ENCODE measurements around the gene MIOX. TPM values are rescaled to one million over a fixed set of nuclear protein-coding genes. Genes with fewer than 3 reads are reported as not detected.

The MIOX gene
- total and polyA plus RNA-seq, 10 of the 15 experiments (the other 5 are each of a cell fraction or from before 2014, with no cell fraction given): 0.10 to 0.31 TPM; not detected in 8

- no peak overlapping the region for H3K27ac ChIP-seq (ENCODE audit: control insufficient read depth, insufficient read depth)
- SMC1A ChIA-PET (ENCODE audit: uncharacterized antibody, unreplicated experiment): interaction anchor here (1.7 kb wide), 1 partner anchor 119 kb away, joined by 4 read pairs; no protein-coding TSS in a partner anchor
- H3K4me3 ChIP-seq: no peak overlapping the region
- no peak overlapping the region for H3K9ac ChIP-seq (ENCODE audit: control insufficient read depth, insufficient read depth, low read length)
- CTCF ChIA-PET: interaction anchor here (0.9 kb wide), 1 partner anchor 8 kb away, joined by 3 read pairs; no protein-coding TSS in a partner anchor
- in situ Hi-C loops (cut with MboI): no loop called here
- H2AFZ ChIP-seq (ENCODE audit: control insufficient read depth, low read depth, low read length): no peak overlapping the region
- H3K4me1 ChIP-seq (ENCODE audit: control insufficient read depth, insufficient read depth, low read length): peaks cover 4% of the 10 kb centered on the region
- 96% methylated on average over 6 of the region's 6 CpGs for WGBS (ENCODE audit: insufficient coverage, insufficient replicate concordance, low lambda C conversion rate, missing lambda C conversion rate)
- no TSS peak for BruUV-seq (replicated peaks)
- POLR2A ChIA-PET: interaction anchor here (0.6 kb wide), 1 partner anchor 29 kb away, joined by 3 read pairs; no protein-coding TSS in a partner anchor
- no peak overlapping the region for H3K4me2 ChIP-seq (ENCODE audit: control insufficient read depth, insufficient read depth)
- intact Hi-C loops (cut with micrococcal nuclease; ENCODE audit: unreplicated experiment): no loop called here
- FAIRE-seq: no peak
- no peak for DNase-seq (ENCODE audit: low read depth, low spot score)
- peaks cover 10% of the 10 kb centered on the region for H3K79me2 ChIP-seq (ENCODE audit: control insufficient read depth, insufficient read depth, low read length)
- peaks cover 4 to 8% of the 10 kb centered on the region in 2 experiments; a peak in 3 of 4 replicates for H3K36me3 ChIP-seq (ENCODE audit: control insufficient read depth in 2 of 2, insufficient read depth in 2 of 2, low read length in 1 of 2)
- H3K9me3 ChIP-seq (replicated peaks; ENCODE audit: control insufficient read depth, insufficient read depth, low read length): no peaks in the 10 kb centered on the region
- ATAC-seq: no peak
- TF ChIP-seq EED (IDR thresholded peaks at IDR 0.05; ENCODE audit: low read depth): no peak
- TF ChIP-seq IRF5 (IDR thresholded peaks at IDR 0.05; ENCODE audit: borderline replicate concordance): no peak
- TF ChIP-seq SREBF2 (IDR thresholded peaks at IDR 0.05; ENCODE audit: low read length): no peak
- TF ChIP-seq NR2C2 (IDR thresholded peaks at IDR 0.05; ENCODE audit: borderline replicate concordance, control insufficient read depth, insufficient read length, low read depth): no peak
- TF ChIP-seq CHD4 (IDR thresholded peaks at IDR 0.05): no peak
- TF ChIP-seq EP300 (IDR thresholded peaks at IDR 0.05; ENCODE audit: borderline replicate concordance in 1 of 2, control insufficient read depth in 1 of 2, low read depth in 2 of 2, low read length in 2 of 2): no peak
- no peak for TF ChIP-seq REST (IDR thresholded peaks at IDR 0.05; ENCODE audit: low read depth, low read length)
- TF ChIP-seq POLR2A (IDR thresholded peaks at IDR 0.05; ENCODE audit: low read depth, low read length): no peak
- TF ChIP-seq STAT1 (conservative IDR thresholded peaks at IDR 0.05): no peak
- TF ChIP-seq ETV6 (conservative IDR thresholded peaks at IDR 0.05 in 1 of 2, IDR thresholded peaks at IDR 0.05 in 1 of 2; ENCODE audit: borderline replicate concordance in 1 of 2, low read depth in 1 of 2): no peak
- no peaks in the 10 kb centered on the region for H3K27me3 ChIP-seq (replicated peaks in 1 of 2; ENCODE audit: control insufficient read depth in 2 of 2, insufficient read depth in 2 of 2, low read length in 1 of 2)
- RAD21 ChIA-PET (ENCODE audit: unreplicated experiment): no interaction called here
- H4K20me1 ChIP-seq (ENCODE audit: control insufficient read depth, insufficient read depth): no peaks in the 10 kb centered on the region
These were observed 15.4 kb downstream of the MIOX start for GRCh38 chr22:50502096-50502495.
